WI38 (cell line): ENCODE results near the gene ESYT2.
A peak's percentile ranks its signal among the peaks of the same experiment; 100 is the strongest.

Experiments
- H3K4me3 ChIP-seq: 2 replicates; pipeline ENCODE4 v1.5.1; 2011; ENCODE audit warnings: low read depth, mild to moderate bottlenecking, control low read depth, low read length
- CTCF ChIP-seq: IDR thresholded peaks from 2 replicates; pipeline ENCODE4 v1.5.1; 2012; ENCODE audit warnings: low read depth, mild to moderate bottlenecking, control low read depth, low read length

Gene ESYT2

GRCh38 chr7:158706273-158706704 lies 123.0 kb downstream of the ESYT2 start:
- TF ChIP-seq CTCF = no peak
- H3K4me3 ChIP-seq = no peak overlapping the region

GRCh38 chr7:158705234-158705850 lies 124.0 kb downstream of the ESYT2 start:
- peak overlapping the region; percentile 90 for H3K4me3 ChIP-seq
- TF ChIP-seq CTCF = no peak

- H3K4me3 ChIP-seq = peak within 1 kb of the TSS; percentile 90
- TF ChIP-seq CTCF = no peak
These were observed 124.6 kb downstream of the ESYT2 start, which contains the start of gene NCAPG2 for GRCh38 chr7:158704524-158705233. NCAPG2 (minus strand) TSS chr7:158704804; CDS start chr7:158701899, 2,905 bp downstream.

GRCh38 chr7:158703679-158704523 lies 125.4 kb downstream of the ESYT2 start:
- H3K4me3 ChIP-seq = peak overlapping the region; percentile 90

GRCh38 chr7:158702944-158703343 lies 126.4 kb downstream of the ESYT2 start:
- TF ChIP-seq CTCF = no peak
- no peak overlapping the region for H3K4me3 ChIP-seq

- H3K4me3 ChIP-seq = no peak overlapping the region
- TF ChIP-seq CTCF = no peak
These were observed 127.1 kb downstream of the ESYT2 start for GRCh38 chr7:158702196-158702595.

- H3K4me3 ChIP-seq = no peak overlapping the region
- no peak for TF ChIP-seq CTCF
These were observed 129.3 kb downstream of the ESYT2 start for GRCh38 chr7:158700008-158700407.
